IPS DF 6.9 (cell line): Measurements from ENCODE around the gene DTNB.
"Not testable (repeated sequence)": the region's sequence is repeated elsewhere in the genome, so short reads cannot be mapped to it uniquely, and the experiment has no call there.

Source experiments
- DNase-seq: peaks from one replicate; pipeline ENCODE4 v3.0.0-alpha.2; 2013; ENCODE audit warnings: low read depth, low spot score
- H3K27ac ChIP-seq: one replicate; pipeline ENCODE4 v1.5.1; 2013; ENCODE audit warnings: low read length, control low read depth
- H3K27me3 ChIP-seq: 2 replicates; pipeline ENCODE4 v1.6.1; 2013; ENCODE audit warnings: mild to moderate bottlenecking, low read length; ENCODE audit not compliant: control insufficient read depth, insufficient read depth
- H3K36me3 ChIP-seq: 2 replicates; pipeline ENCODE4 v1.6.1; 2013; ENCODE audit warnings: low read length; ENCODE audit not compliant: control insufficient read depth, insufficient read depth
- H3K4me1 ChIP-seq: 2 replicates; pipeline ENCODE4 v1.6.1; 2013; ENCODE audit warnings: low read length; ENCODE audit not compliant: control insufficient read depth, insufficient read depth
- H3K4me3 ChIP-seq: 2 replicates; pipeline ENCODE4 v1.5.1; 2013; ENCODE audit warnings: mild to moderate bottlenecking, low read length
- H3K9me3 ChIP-seq: 2 replicates; pipeline ENCODE4 v1.6.1; 2013; ENCODE audit warnings: low read length, inconsistent platforms; ENCODE audit not compliant: control insufficient read depth, insufficient read depth
- WGBS: extraction: QIAGEN DNeasy Blood & Tissue Kit; methylation state at CpG from one replicate; pipeline ENCODE4 v1.1.7; 2013; ENCODE audit warnings: mixed read lengths, missing lambda C conversion rate; ENCODE audit not compliant: insufficient read length, insufficient coverage; 5-methylcytosine and 5-hydroxymethylcytosine counted together

Gene DTNB

GRCh38 chr2:25615386-25615785, 58.0 kb downstream of the DTNB start:
- Histone ChIP-seq H3K27me3 (no peaks in the 10 kb centered on the region), H3K36me3 (no peaks in the 10 kb centered on the region), H3K9me3 (no peaks in the 10 kb centered on the region), H3K27ac (no peak overlapping the region), H3K4me3 (no peak overlapping the region), H3K4me1 (no peaks in the 10 kb centered on the region)
- WGBS = no CpG with 5 or more reads among the region's 5 CpGs
- no peak for DNase-seq

DNA sequence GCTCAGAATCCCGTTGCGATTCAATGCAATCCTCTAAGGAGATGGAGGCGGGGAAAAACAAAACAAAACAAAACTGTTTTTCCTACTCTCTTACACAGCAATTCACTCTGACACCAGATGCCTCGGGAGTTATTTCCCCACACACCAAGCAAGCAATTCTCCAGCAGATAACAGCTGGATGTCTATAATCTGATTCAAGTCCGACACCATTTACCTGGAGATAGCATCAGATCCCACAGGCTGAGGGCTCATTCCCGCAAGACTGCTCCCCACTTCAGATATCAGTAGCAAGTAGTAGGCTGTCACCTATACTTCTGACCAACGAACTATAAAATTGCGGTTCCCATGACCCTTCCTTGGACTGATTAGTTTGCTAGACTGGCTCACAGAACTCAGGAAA, 58.7 kb downstream of the DTNB start:
- Histone ChIP-seq H3K27ac (no peak overlapping the region), H3K4me3 (no peak overlapping the region), H3K36me3 (no peaks in the 10 kb centered on the region), H3K9me3 (no peaks in the 10 kb centered on the region), H3K4me1 (no peaks in the 10 kb centered on the region), H3K27me3 (no peaks in the 10 kb centered on the region)
- DNase-seq = no peak
- WGBS = no CpG with 5 or more reads among the region's 8 CpGs

DNA sequence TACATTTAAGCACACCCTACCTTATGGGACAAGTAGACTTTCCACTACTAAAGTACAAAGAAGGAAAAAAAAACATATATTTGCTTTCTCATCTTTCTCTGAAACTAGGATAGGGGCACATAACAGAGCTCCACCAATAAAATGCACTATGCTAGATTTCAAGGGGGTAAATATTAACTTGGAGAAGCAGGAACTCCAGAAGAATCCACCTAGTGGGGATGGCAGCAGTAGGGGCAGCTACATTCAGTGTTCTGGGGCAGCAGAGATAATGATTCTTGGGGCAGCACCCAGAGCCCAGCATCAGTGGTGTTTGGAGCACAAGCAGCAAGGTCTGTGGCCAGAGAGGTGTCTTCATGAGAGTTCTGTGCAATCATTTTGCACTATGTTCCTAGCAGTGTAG, 64.7 kb downstream of the DTNB start:
- no peaks in the 10 kb centered on the region for H3K27me3 ChIP-seq
- no peak overlapping the region for H3K4me3 ChIP-seq
- H3K4me1 ChIP-seq = no peaks in the 10 kb centered on the region
- H3K27ac ChIP-seq = no peak overlapping the region
- H3K9me3 ChIP-seq = no peaks in the 10 kb centered on the region
- no peaks in the 10 kb centered on the region for H3K36me3 ChIP-seq
- DNase-seq = no peak

GRCh38 chr2:25606892-25607291, 66.5 kb downstream of the DTNB start:
- DNase-seq = no peak
- Histone ChIP-seq H3K27ac (no peak overlapping the region), H3K36me3 (no peaks in the 10 kb centered on the region), H3K4me3 (no peak overlapping the region), H3K9me3 (no peaks in the 10 kb centered on the region), H3K27me3 (no peaks in the 10 kb centered on the region), H3K4me1 (no peaks in the 10 kb centered on the region)
- no CpG with 5 or more reads among the region's 1 CpG for WGBS

DNA sequence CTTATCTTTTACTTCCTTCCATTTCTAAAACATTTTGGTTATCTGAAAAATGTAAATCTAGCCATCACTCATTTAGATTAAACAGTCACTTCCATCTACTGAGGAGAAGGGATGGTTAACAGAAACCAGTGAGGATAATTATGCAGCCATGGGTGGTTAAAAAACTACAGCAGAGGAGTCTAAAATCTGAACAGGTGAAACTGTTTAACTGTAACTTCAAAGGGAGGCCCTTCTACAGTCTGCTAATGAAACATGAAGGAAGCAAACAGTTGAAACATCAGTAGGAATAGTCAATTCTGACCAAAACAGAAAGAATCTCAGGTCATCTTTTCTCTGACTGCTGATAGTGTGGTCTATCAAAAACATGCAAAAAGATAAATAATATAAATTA, 71.0 kb downstream of the DTNB start:
- no peak overlapping the region for H3K4me3 ChIP-seq
- H3K27me3 ChIP-seq = no peaks in the 10 kb centered on the region
- no peak for DNase-seq
- no peaks in the 10 kb centered on the region for H3K4me1 ChIP-seq
- no peak overlapping the region for H3K27ac ChIP-seq
- H3K9me3 ChIP-seq = no peaks in the 10 kb centered on the region
- no peaks in the 10 kb centered on the region for H3K36me3 ChIP-seq

DNA sequence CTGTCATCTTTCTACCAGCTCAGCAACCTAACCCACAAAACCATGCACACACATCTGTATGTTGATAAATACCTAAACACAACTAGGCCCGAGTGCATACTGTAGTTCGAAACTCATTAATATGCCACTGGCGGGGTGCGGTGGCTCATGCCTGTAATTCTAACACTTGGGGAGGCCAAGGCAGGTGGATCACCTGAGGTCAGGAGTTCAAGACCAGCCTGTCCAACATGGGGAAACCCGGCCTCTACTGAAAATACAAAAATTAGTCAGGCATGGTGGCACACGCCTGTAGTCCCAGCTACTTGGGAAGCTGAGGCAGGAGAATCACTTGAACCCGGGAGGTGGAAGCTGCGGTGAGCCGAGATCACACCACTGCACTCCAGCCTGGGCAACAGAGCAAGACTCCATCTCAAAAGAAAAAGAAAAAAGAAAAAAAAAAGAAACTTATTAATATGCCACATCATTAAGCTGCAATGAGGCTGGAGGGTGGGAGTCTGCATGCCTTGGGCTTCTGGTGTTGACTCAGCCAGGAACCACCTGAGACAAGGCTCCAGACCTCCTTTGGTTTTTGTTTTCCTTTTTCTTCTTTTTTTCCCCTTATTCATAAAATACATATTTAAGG, 71.6 kb downstream of the DTNB start:
- not testable (repeated sequence) for H3K4me3 ChIP-seq, H3K27ac ChIP-seq, H3K36me3 ChIP-seq, H3K4me1 ChIP-seq, DNase-seq, H3K9me3 ChIP-seq, H3K27me3 ChIP-seq
- WGBS = no CpG with 5 or more reads among the region's 9 CpGs

- H3K9me3 ChIP-seq = no peaks in the 10 kb centered on the region
- no peaks in the 10 kb centered on the region for H3K4me1 ChIP-seq
- H3K27ac ChIP-seq = no peak overlapping the region
- no peaks in the 10 kb centered on the region for H3K27me3 ChIP-seq
- WGBS = 100% methylated on average over 2 of the region's 4 CpGs
- no peaks in the 10 kb centered on the region for H3K36me3 ChIP-seq
- H3K4me3 ChIP-seq = no peak overlapping the region
- DNase-seq = no peak
These were observed 74.5 kb downstream of the DTNB start for GRCh38 chr2:25598911-25599310.

DNA sequence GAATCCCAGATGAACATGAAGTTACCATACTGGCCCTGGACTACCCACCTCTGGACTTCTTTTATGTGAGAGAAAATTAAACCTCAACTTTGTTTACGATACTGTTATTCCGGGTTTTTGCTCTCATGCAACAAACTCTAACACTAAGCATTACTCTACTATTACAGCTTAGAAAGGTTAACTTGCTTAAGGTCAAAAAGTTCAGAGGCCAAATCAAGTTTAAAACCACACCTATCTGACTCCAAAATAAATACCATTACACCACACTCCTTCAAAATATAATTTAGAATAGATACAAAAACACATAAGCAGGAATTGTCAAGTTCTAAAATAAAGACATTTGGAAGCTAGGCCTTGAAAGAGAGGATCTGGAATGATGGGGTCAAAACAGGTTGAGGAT, 75.0 kb downstream of the DTNB start:
- no peaks in the 10 kb centered on the region for H3K36me3 ChIP-seq
- no peak overlapping the region for H3K4me3 ChIP-seq
- DNase-seq = no peak
- no peak overlapping the region for H3K27ac ChIP-seq
- WGBS = no CpG with 5 or more reads among the region's 2 CpGs
- H3K4me1 ChIP-seq = no peaks in the 10 kb centered on the region
- no peaks in the 10 kb centered on the region for H3K9me3 ChIP-seq
- no peaks in the 10 kb centered on the region for H3K27me3 ChIP-seq

DNA sequence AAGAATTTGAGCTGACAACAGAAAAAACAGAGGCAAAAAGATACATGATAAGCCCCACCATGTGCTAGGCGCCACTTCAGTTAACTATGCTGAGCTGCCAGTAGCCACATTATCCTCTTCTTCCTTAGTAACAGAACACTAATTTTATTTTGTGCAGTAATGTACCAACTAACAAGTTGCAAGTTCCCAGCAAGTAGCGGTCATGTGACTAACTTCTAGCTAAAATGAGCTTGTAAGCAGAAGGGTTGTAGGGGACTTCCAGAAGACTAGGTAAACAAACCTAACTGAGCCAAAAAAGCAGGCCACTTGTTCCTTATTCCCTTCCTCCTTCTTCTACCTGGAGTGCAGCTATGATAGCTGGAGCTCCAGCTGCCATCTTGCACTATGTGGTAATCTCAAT, 75.5 kb downstream of the DTNB start:
- no peak for DNase-seq

GRCh38 chr2:25596516-25597244, 76.7 kb downstream of the DTNB start:
- Histone ChIP-seq H3K27me3 (no peaks in the 10 kb centered on the region), H3K4me3 (no peak overlapping the region), H3K4me1 (peaks cover 2% of the 10 kb centered on the region; the same call in 1 of the 2 replicates), H3K9me3 (no peaks in the 10 kb centered on the region), H3K27ac (no peak overlapping the region), H3K36me3 (no peaks in the 10 kb centered on the region)
- DNase-seq = no peak
- no CpG with 5 or more reads among the region's 1 CpG for WGBS

More for the DNA sequence above, 75.5 kb downstream of the DTNB start:
- Histone ChIP-seq H3K27ac (no peak overlapping the region), H3K27me3 (no peaks in the 10 kb centered on the region), H3K9me3 (no peaks in the 10 kb centered on the region), H3K4me3 (no peak overlapping the region), H3K36me3 (no peaks in the 10 kb centered on the region), H3K4me1 (no peaks in the 10 kb centered on the region)
- no CpG with 5 or more reads among the region's 2 CpGs for WGBS

DNA sequence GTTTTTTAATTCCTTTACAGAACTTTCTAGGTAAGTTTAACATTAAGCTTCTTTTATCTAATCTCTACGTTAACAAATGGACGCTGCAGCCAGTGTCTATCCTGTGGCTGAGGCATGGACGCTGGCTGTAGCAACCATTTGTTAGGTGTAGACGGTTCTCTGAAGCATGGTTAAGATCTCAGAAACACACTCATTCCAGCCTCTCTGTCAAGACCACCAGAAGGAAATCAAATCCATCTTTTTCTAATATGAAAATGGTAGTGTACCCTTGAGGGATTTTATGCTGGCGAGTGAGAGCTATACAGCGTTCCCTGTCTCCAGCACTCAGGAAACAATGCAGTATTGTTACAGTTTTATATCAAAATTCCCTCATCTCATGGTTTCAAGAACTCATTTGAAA, 78.0 kb downstream of the DTNB start:
- Histone ChIP-seq H3K27me3 (no peaks in the 10 kb centered on the region), H3K4me3 (no peak overlapping the region), H3K36me3 (peaks cover 3% of the 10 kb centered on the region; the same call in 1 of the 2 replicates), H3K27ac (no peak overlapping the region), H3K4me1 (peaks cover 2% of the 10 kb centered on the region; the same call in 1 of the 2 replicates), H3K9me3 (no peaks in the 10 kb centered on the region)
- WGBS = no CpG with 5 or more reads among the region's 6 CpGs
- no peak for DNase-seq
